ENCODE data around the gene QKI.

DNA sequence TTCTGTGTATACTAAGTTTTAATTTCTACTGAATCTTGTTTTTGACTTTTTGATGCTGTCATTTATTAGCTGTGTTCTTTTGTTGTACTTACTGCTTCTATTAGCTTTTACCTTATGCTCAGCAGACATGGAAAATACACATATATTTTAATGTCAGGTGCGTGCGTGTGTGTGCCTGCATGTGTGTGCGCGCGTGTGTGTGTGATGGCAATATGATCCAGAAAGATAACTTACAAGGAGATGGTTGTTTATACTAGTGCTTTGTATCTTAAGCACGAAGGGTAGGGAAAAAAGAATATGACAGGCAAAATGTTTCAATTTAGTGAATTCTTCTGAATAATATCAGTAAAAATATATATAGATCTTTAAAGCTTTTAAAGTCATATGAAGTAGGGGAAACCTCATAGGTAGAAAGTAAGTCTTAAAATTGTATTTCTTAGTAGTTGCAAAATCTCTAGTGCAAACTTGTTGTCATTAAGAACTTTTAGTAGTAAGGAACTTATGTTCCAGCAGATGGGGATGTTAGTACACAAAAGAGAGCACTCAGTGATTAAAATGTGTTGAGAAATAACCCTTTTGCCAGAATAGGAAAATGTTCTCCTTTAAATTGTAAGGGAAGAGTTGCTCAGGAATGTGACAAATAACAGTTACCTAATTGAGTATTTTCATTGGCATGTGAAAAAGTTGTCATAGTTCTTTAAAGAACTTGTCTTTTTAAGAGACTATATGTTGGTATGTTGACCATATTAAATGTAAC is 13.2 kb downstream of the QKI start:
- TF ChIP-seq, protein P1, sequence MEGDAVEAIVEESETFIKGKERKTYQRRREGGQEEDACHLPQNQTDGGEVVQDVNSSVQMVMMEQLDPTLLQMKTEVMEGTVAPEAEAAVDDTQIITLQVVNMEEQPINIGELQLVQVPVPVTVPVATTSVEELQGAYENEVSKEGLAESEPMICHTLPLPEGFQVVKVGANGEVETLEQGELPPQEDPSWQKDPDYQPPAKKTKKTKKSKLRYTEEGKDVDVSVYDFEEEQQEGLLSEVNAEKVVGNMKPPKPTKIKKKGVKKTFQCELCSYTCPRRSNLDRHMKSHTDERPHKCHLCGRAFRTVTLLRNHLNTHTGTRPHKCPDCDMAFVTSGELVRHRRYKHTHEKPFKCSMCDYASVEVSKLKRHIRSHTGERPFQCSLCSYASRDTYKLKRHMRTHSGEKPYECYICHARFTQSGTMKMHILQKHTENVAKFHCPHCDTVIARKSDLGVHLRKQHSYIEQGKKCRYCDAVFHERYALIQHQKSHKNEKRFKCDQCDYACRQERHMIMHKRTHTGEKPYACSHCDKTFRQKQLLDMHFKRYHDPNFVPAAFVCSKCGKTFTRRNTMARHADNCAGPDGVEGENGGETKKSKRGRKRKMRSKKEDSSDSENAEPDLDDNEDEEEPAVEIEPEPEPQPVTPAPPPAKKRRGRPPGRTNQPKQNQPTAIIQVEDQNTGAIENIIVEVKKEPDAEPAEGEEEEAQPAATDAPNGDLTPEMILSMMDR (IDR thresholded peaks at IDR 0.05; ENCODE audit: insufficient read depth, low read length), result no peak
- no peak for TF ChIP-seq GABPA (IDR thresholded peaks at IDR 0.05; ENCODE audit: low read depth)

Measured in HL-60 (cell line).